K562 (cell line): Measurements from ENCODE around the gene FOCAD. TPM values are rescaled to one million over a fixed set of nuclear protein-coding genes. Genes with fewer than 3 reads are reported as not detected.

ENCODE experiments used
- ATAC-seq: fragments of 200-7000 bp; cut with Tn5 transposase; 3 replicates; pipeline ENCODE4 v1.9.1; 2020; ENCODE audit warnings: moderate library complexity
- BruUV-seq: library from RNA; stranded (reverse); fragments of 400-500 nt; replicated peaks from 2 replicates; lab custom pipeline; 2021; lab: Mats Ljungman, UMichigan
- CTCF ChIA-PET: fragments of 300-600 bp; formaldehyde crosslinking; extraction: SDS; loops from one replicate; lab custom pipeline; 2021; ENCODE audit warnings: low intra/inter-chr PET ratio; lab: Yijun Ruan, JAX
- POLR2A ChIA-PET: fragments of 300-600, 350-650 bp; sonication (Branson Sonifier 250); formaldehyde crosslinking; extraction: SDS; loops from one replicate; lab custom pipeline; 2021; ENCODE audit warnings: antibody characterized with exemption, inconsistent platforms; lab: Yijun Ruan, JAX
- DNase-seq, 4 experiments: peaks; one replicate each; pipeline versions ENCODE4 v3.0.0 to v3.0.0-alpha.2; 2011 to 2018; ENCODE audit warnings: low spot score in 3 of 4, mixed read lengths in 3 of 4; ENCODE audit errors: extremely low read depth in 1 of 4
- FAIRE-seq: peaks from 2 replicates; lab custom pipeline; 2011; peaks lifted over from hg19 to GRCh38; lab: Jason Lieb, UNC
- H2AFZ ChIP-seq: 2 replicates; pipeline ENCODE4 v1.6.0; 2011; ENCODE audit warnings: low read depth, low read length, control low read depth, inconsistent platforms
- H3K27ac ChIP-seq: fragments of 200-600 bp; 3 replicates; pipeline ENCODE4 v1.8.0; 2011; ENCODE audit warnings: low read depth, mild to moderate bottlenecking, control low read depth, inconsistent platforms, low read length, moderate library complexity, mixed read lengths; ENCODE audit errors: extremely low read depth
- H3K27me3 ChIP-seq, 2 experiments: fragments of 300-600 bp in 1 of 2; 2 replicates in 1 of 2; 3 replicates in 1 of 2; pipeline versions ENCODE4 v1.6.0 to v1.8.0; 2011; ENCODE audit warnings: inconsistent platforms in 2 of 2, low read length in 2 of 2, mild to moderate bottlenecking in 1 of 2, mixed read lengths in 1 of 2, moderate library complexity in 1 of 2; ENCODE audit not compliant: control insufficient read depth in 2 of 2, insufficient read depth in 2 of 2
- H3K36me3 ChIP-seq: fragments of 300-600 bp; 3 replicates; pipeline ENCODE4 v1.8.0; 2011; ENCODE audit warnings: mild to moderate bottlenecking, low read length, inconsistent platforms; ENCODE audit not compliant: control insufficient read depth, insufficient read depth
- H3K4me1 ChIP-seq, 2 experiments: fragments of 200-600 bp in 1 of 2; replicated peaks in 1 of 2; 2 replicates in 1 of 2; 3 replicates in 1 of 2; pipeline versions ENCODE4 v1.5.1 to v1.8.0; 2011; ENCODE audit warnings: inconsistent platforms in 2 of 2, low read length in 2 of 2, mild to moderate bottlenecking in 1 of 2, mixed read lengths in 1 of 2, moderate library complexity in 1 of 2; ENCODE audit not compliant: control insufficient read depth in 2 of 2, insufficient read depth in 2 of 2
- H3K4me2 ChIP-seq: 2 replicates; pipeline ENCODE4 v1.6.1; 2011; ENCODE audit warnings: low read length, control low read depth, inconsistent platforms, mixed read lengths; ENCODE audit not compliant: insufficient read depth
- H3K4me3 ChIP-seq: fragments of 200-600 bp; sonication (generic), shearing (Covaris generic); 2 replicates; pipeline ENCODE4 v1.5.1; 2016; ENCODE audit warnings: control low read depth, inconsistent platforms
- H3K79me2 ChIP-seq: fragments of 200-600 bp; 3 replicates; pipeline ENCODE4 v1.8.0; 2011; ENCODE audit warnings: low read length, inconsistent platforms; ENCODE audit not compliant: control insufficient read depth, insufficient read depth
- H3K9ac ChIP-seq, 2 experiments: 2 replicates each; pipeline versions ENCODE4 v1.6.0 to v1.6.1; 2011; ENCODE audit warnings: low read depth in 2 of 2, low read length in 2 of 2, control low read depth in 1 of 2, inconsistent platforms in 1 of 2, mild to moderate bottlenecking in 1 of 2, mixed read lengths in 1 of 2; ENCODE audit not compliant: insufficient read depth in 1 of 2
- H3K9me1 ChIP-seq: one replicate; pipeline ENCODE4 v1.6.0; 2011; ENCODE audit warnings: inconsistent platforms, mild to moderate bottlenecking, low read length, moderate library complexity; ENCODE audit not compliant: control insufficient read depth, insufficient read depth
- H3K9me3 ChIP-seq: replicated peaks from 2 replicates; pipeline ENCODE4 v1.5.1; 2011; ENCODE audit warnings: low read depth, low read length, inconsistent platforms; ENCODE audit not compliant: control insufficient read depth, insufficient read depth
- H4K20me1 ChIP-seq: replicated peaks from 2 replicates; pipeline ENCODE4 v1.6.1; 2011; ENCODE audit warnings: low read length, inconsistent platforms, mixed read lengths; ENCODE audit not compliant: control insufficient read depth, insufficient read depth
- ASH1L ChIP-seq: fragments of 450-650 bp; IDR thresholded peaks from 2 replicates; pipeline ENCODE4 v1.6.1; 2018; ENCODE audit warnings: borderline replicate concordance, mild to moderate bottlenecking, low read depth; ENCODE audit not compliant: partially characterized antibody
- ATF7 ChIP-seq: fragments of 450-650 bp; IDR thresholded peaks from 2 replicates; pipeline ENCODE4 v1.7.1; 2014; ENCODE audit warnings: mild to moderate bottlenecking, moderate library complexity
- EP400 ChIP-seq: fragments of 450-650 bp; IDR thresholded peaks from 2 replicates; pipeline ENCODE4 v1.6.1; 2017; ENCODE audit warnings: antibody characterized with exemption, mild to moderate bottlenecking, moderate library complexity
- ERF ChIP-seq: fragments of 450-650 bp; formaldehyde crosslinking; IDR thresholded peaks from 2 replicates; pipeline ENCODE4 v1.4.0; 2020; ENCODE audit warnings: mild to moderate bottlenecking, mixed read lengths
- HNRNPLL ChIP-seq: fragments of 200-400 bp; formaldehyde crosslinking; IDR thresholded peaks from 2 replicates; pipeline ENCODE4 v1.6.1; 2017; ENCODE audit warnings: low read length, low read depth, mild to moderate bottlenecking; ENCODE audit not compliant: poor library complexity, severe bottlenecking
- NR2C1 ChIP-seq, 2 experiments: fragments of 450-650 bp; IDR thresholded peaks; 2 replicates each; pipeline ENCODE4 v1.6.1; 2017; ENCODE audit warnings: mild to moderate bottlenecking in 2 of 2, antibody characterized with exemption in 1 of 2, inconsistent platforms in 1 of 2, missing compliant biosample characterization in 1 of 2, missing genetic modification characterization in 1 of 2
- RFX5 ChIP-seq: IDR thresholded peaks from 2 replicates; pipeline ENCODE4 v1.6.1; 2011; ENCODE audit warnings: low read depth, mild to moderate bottlenecking, improper control_type of control experiment, low read length
- ZFP36 ChIP-seq: fragments of 150-350 bp; IDR thresholded peaks from 2 replicates; pipeline ENCODE4 v1.6.1; 2018; ENCODE audit warnings: low read length, low read depth; ENCODE audit not compliant: partially characterized antibody
- WGBS: fragments of 100-300 bp; shearing (Covaris generic); methylation state at CpG from one replicate; pipeline ENCODE4 v1.1.6; 2016; ENCODE audit warnings: low coverage, mixed read lengths; ENCODE audit not compliant: insufficient coverage; ENCODE audit errors: missing lambda C conversion rate; 5-methylcytosine and 5-hydroxymethylcytosine counted together
- in situ Hi-C: fragments of 300-500 bp; cut with MboI; formaldehyde crosslinking; loops from 4 replicates; pipeline ENCODE4 v1.15.0; 2018; ENCODE audit warnings: inconsistent platforms, mixed read lengths
- intact Hi-C: fragments of 100-400 bp; cut with micrococcal nuclease; formaldehyde crosslinking; loops from 2 replicates; pipeline ENCODE4 v1.14.2; 2022
- polyA plus RNA-seq, 8 experiments: library from polyadenylated mRNA; depleted of rRNA in 4 of 8; stranded (reverse) in 5 of 8; unstranded in 3 of 8; fragments of >200 nt; fragmentation: Nextera tagmentation in 2 of 8; fragmentation: Illumina TruSeq in 1 of 8; extraction: Ambion mirVana in 2 of 8; extraction: Trizol in 1 of 8; gene quantifications; 2 replicates each; pipeline versions ENCODE4 v1.2.1 to v1.2.3, GENCODE V29; 2011 to 2014; ENCODE audit warnings: inconsistent platforms in 1 of 8, missing spikeins in 1 of 8
- total RNA-seq, 7 experiments: library from RNA; depleted of rRNA in 6 of 7; stranded (reverse); fragments of >200 nt in 6 of 7; fragmentation: Illumina TruSeq in 2 of 7; extraction: Trizol in 2 of 7; gene quantifications; 2 replicates each; pipeline versions ENCODE4 v1.2.1 to v1.2.3, GENCODE V29; 2011 to 2021; ENCODE audit warnings: low replicate concordance in 1 of 7
- TF ChIP-seq, protein P1 (sequence below): sonication (generic); formaldehyde crosslinking; IDR thresholded peaks from 2 replicates; pipeline ENCODE4 v1.8.0; 2022; ENCODE audit warnings: mild to moderate bottlenecking, low read depth, missing genetic modification reagents
- TF ChIP-seq, protein P2 (sequence below): fragments of 200-400 bp; formaldehyde crosslinking; IDR thresholded peaks from 2 replicates; pipeline ENCODE4 v1.6.1; 2017; ENCODE audit warnings: mild to moderate bottlenecking, low read depth, low read length, moderate library complexity

Gene FOCAD
- total and polyA plus RNA-seq, 9 of the 15 experiments (the other 6 are each of a cell fraction or from before 2014, with no cell fraction given), result 0.13 to 2.4 (median 1.6) TPM

GRCh38 chr9:20664501-20664900 lies 19.6 kb upstream of the FOCAD start:
- H3K9me1 ChIP-seq, result no peaks in the 10 kb centered on the region
- no peaks in the 10 kb centered on the region for H3K79me2 ChIP-seq
- no peak for ATAC-seq
- H3K4me1 ChIP-seq, result no peaks in the 10 kb centered on the region
- H3K27me3 ChIP-seq, result no peaks in the 10 kb centered on the region
- CTCF ChIA-PET, result no interaction called here
- no peak overlapping the region for H2AFZ ChIP-seq
- TF ChIP-seq, protein P1, sequence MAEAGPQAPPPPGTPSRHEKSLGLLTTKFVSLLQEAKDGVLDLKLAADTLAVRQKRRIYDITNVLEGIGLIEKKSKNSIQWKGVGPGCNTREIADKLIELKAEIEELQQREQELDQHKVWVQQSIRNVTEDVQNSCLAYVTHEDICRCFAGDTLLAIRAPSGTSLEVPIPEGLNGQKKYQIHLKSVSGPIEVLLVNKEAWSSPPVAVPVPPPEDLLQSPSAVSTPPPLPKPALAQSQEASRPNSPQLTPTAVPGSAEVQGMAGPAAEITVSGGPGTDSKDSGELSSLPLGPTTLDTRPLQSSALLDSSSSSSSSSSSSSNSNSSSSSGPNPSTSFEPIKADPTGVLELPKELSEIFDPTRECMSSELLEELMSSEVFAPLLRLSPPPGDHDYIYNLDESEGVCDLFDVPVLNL (CRISPR knock-in tag), result no peak
- TF ChIP-seq RFX5 (no peak), NR2C1 (IDR thresholded peaks at IDR 0.05) (no peak), NR2C1 (tag; IDR thresholded peaks at IDR 0.05) (no peak), ATF7 (no peak), ASH1L (no peak), ZFP36 (no peak), ERF (no peak), EP400 (no peak), HNRNPLL (no peak)
- TF ChIP-seq, protein P2, sequence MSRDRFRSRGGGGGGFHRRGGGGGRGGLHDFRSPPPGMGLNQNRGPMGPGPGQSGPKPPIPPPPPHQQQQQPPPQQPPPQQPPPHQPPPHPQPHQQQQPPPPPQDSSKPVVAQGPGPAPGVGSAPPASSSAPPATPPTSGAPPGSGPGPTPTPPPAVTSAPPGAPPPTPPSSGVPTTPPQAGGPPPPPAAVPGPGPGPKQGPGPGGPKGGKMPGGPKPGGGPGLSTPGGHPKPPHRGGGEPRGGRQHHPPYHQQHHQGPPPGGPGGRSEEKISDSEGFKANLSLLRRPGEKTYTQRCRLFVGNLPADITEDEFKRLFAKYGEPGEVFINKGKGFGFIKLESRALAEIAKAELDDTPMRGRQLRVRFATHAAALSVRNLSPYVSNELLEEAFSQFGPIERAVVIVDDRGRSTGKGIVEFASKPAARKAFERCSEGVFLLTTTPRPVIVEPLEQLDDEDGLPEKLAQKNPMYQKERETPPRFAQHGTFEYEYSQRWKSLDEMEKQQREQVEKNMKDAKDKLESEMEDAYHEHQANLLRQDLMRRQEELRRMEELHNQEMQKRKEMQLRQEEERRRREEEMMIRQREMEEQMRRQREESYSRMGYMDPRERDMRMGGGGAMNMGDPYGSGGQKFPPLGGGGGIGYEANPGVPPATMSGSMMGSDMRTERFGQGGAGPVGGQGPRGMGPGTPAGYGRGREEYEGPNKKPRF, result no peak
- no peaks in the 10 kb centered on the region for H4K20me1 ChIP-seq
- POLR2A ChIA-PET, result no interaction called here
- FAIRE-seq, result no peak
- H3K36me3 ChIP-seq, result no peaks in the 10 kb centered on the region
- H3K9me3 ChIP-seq, result no peaks in the 10 kb centered on the region
- no peak for DNase-seq
- no peak overlapping the region for H3K4me3 ChIP-seq
- in situ Hi-C loops (no loop called here), intact Hi-C loops (no loop called here)
- WGBS, result 55% methylated on average over 2 of the region's 3 CpGs
- no peak overlapping the region for H3K4me2 ChIP-seq
- H3K27ac ChIP-seq, result no peak overlapping the region
- BruUV-seq, result no TSS peak
- no peak overlapping the region for H3K9ac ChIP-seq
